ENCODE measurements around the gene AGAP3. TPM values are rescaled to one million over a fixed set of nuclear protein-coding genes. Genes with fewer than 3 reads are reported as not detected.

Gene AGAP3
- total and polyA plus RNA-seq, 2 donors (not counting 1 experiment from before 2014, with no cell fraction given) = 32.9 to 34.2 TPM

DNA sequence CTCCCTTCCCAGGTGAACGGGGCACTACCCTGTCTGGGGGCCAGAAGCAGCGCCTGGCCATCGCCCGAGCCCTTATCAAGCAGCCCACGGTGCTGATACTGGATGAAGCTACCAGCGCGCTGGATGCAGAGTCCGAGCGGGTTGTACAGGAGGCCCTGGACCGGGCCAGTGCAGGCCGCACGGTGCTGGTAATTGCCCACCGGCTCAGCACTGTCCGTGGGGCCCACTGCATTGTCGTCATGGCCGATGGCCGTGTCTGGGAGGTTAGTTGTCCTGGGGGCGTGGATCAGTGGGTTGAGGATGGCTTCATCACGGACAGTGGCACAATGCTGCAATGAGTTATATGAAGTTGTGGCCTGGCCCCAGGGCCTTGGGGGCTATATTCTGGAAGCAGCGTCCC is 42.3 kb upstream of the AGAP3 start:
- DNase-seq (ENCODE audit: low read depth in 2 of 2) = no peak
- Histone ChIP-seq H3K27me3 (ENCODE audit: control insufficient read depth, insufficient read depth, low read length) (no peaks in the 10 kb centered on the region), H3K9ac (ENCODE audit: insufficient read depth, low read length) (no peak overlapping the region), H3K36me3 (ENCODE audit: control insufficient read depth, insufficient read depth, low read length) (peaks cover 3% of the 10 kb centered on the region), H2AFZ (ENCODE audit: low read length) (no peak overlapping the region), H3K4me2 (ENCODE audit: extremely low read depth, insufficient read depth, low read length) (no peak overlapping the region), H3K4me1 (ENCODE audit: control insufficient read depth, extremely low read depth, insufficient read depth, low read length) (peaks cover 14% of the 10 kb centered on the region), H3K27ac (ENCODE audit: insufficient read depth, low read length) (no peak overlapping the region), H3K4me3 (replicated peaks in 1 of 4; ENCODE audit: control extremely low read depth in 1 of 4, insufficient read depth in 1 of 4, low read depth in 3 of 4, low read length in 4 of 4) (no peak overlapping the region), H3K79me2 (ENCODE audit: control insufficient read depth, insufficient read depth, low read length) (no peaks in the 10 kb centered on the region), H4K20me1 (ENCODE audit: control insufficient read depth, extremely low read depth, insufficient read depth, low read length) (no peaks in the 10 kb centered on the region), H3K9me3 (ENCODE audit: control insufficient read depth, insufficient read depth, low read depth, low read length) (no peaks in the 10 kb centered on the region)
- TF ChIP-seq EZH2 (IDR thresholded peaks at IDR 0.05; ENCODE audit: low read length, missing control alignments) = no peak
- TF ChIP-seq, protein P1, sequence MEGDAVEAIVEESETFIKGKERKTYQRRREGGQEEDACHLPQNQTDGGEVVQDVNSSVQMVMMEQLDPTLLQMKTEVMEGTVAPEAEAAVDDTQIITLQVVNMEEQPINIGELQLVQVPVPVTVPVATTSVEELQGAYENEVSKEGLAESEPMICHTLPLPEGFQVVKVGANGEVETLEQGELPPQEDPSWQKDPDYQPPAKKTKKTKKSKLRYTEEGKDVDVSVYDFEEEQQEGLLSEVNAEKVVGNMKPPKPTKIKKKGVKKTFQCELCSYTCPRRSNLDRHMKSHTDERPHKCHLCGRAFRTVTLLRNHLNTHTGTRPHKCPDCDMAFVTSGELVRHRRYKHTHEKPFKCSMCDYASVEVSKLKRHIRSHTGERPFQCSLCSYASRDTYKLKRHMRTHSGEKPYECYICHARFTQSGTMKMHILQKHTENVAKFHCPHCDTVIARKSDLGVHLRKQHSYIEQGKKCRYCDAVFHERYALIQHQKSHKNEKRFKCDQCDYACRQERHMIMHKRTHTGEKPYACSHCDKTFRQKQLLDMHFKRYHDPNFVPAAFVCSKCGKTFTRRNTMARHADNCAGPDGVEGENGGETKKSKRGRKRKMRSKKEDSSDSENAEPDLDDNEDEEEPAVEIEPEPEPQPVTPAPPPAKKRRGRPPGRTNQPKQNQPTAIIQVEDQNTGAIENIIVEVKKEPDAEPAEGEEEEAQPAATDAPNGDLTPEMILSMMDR (conservative IDR thresholded peaks at IDR 0.05 in 1 of 2, IDR thresholded peaks at IDR 0.05 in 1 of 2; ENCODE audit: low read depth in 1 of 2, low read length in 2 of 2) = no peak

DNA sequence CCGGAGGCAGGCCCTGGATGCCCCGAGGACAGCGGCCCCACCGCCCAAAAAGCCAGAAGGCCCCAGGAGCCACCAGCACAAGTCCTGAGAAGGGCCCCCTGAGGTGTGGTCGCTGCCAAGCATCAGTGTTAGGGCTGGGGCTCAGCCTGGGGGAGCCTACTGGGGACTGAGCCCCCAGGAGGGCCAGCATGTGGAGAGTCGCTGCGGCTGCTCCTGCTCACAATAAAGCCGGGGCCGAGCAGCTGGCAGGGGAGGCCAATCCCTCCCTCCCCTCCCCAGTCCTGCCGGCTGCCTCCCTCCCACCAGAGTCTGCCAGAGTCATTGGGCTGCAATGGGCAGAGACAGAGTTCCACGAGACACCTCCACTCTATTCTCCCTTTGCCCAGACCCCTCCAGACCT is 41.0 kb upstream of the AGAP3 start:
- no peak overlapping the region for H2AFZ ChIP-seq (ENCODE audit: low read length)
- no peaks in the 10 kb centered on the region for H3K9me3 ChIP-seq (ENCODE audit: control insufficient read depth, insufficient read depth, low read depth, low read length)
- H3K79me2 ChIP-seq (ENCODE audit: control insufficient read depth, insufficient read depth, low read length) = no peaks in the 10 kb centered on the region
- H3K36me3 ChIP-seq (ENCODE audit: control insufficient read depth, insufficient read depth, low read length) = peaks cover 3% of the 10 kb centered on the region
- no peak overlapping the region for H3K4me3 ChIP-seq (replicated peaks in 1 of 4; ENCODE audit: control extremely low read depth in 1 of 4, insufficient read depth in 1 of 4, low read depth in 3 of 4, low read length in 4 of 4)
- TF ChIP-seq, protein P1 (conservative IDR thresholded peaks at IDR 0.05 in 1 of 2, IDR thresholded peaks at IDR 0.05 in 1 of 2; ENCODE audit: low read depth in 1 of 2, low read length in 2 of 2) = no peak
- TF ChIP-seq EZH2 (IDR thresholded peaks at IDR 0.05; ENCODE audit: low read length, missing control alignments) = no peak
- H3K9ac ChIP-seq (ENCODE audit: insufficient read depth, low read length) = no peak overlapping the region
- no peak for DNase-seq (ENCODE audit: low read depth in 2 of 2)
- H4K20me1 ChIP-seq (ENCODE audit: control insufficient read depth, extremely low read depth, insufficient read depth, low read length) = no peaks in the 10 kb centered on the region
- H3K4me1 ChIP-seq (ENCODE audit: control insufficient read depth, extremely low read depth, insufficient read depth, low read length) = peaks cover 8% of the 10 kb centered on the region
- H3K27me3 ChIP-seq (ENCODE audit: control insufficient read depth, insufficient read depth, low read length) = no peaks in the 10 kb centered on the region
- no peak overlapping the region for H3K27ac ChIP-seq (ENCODE audit: insufficient read depth, low read length)
- H3K4me2 ChIP-seq (ENCODE audit: extremely low read depth, insufficient read depth, low read length) = no peak overlapping the region

DNA sequence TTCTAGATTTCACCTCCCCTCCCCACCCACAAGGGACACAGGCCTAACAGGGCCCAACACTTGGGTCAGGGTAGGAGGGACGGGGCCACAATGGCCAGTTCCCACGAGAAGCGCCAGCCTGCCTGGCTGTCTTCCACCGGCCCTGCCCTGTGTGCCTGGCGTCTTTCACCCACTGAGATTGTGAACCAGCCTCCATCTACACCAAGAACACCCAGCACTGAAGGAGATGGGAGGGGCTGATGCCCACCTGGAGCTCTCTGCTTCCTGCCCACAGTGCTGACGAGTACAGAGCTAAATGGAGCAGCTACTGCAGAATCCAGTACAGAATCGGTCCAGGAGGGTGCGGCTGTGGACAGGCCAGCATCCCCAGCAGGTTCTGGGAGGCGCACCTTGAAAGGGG is 40.3 kb upstream of the AGAP3 start:
- H3K27me3 ChIP-seq (ENCODE audit: control insufficient read depth, insufficient read depth, low read length) = no peaks in the 10 kb centered on the region
- H4K20me1 ChIP-seq (ENCODE audit: control insufficient read depth, extremely low read depth, insufficient read depth, low read length) = no peaks in the 10 kb centered on the region
- no peak for DNase-seq (ENCODE audit: low read depth in 2 of 2)
- no peak for TF ChIP-seq EZH2 (IDR thresholded peaks at IDR 0.05; ENCODE audit: low read length, missing control alignments)
- TF ChIP-seq, protein P1 (conservative IDR thresholded peaks at IDR 0.05 in 1 of 2, IDR thresholded peaks at IDR 0.05 in 1 of 2; ENCODE audit: low read depth in 1 of 2, low read length in 2 of 2) = no peak
- peaks cover 3% of the 10 kb centered on the region for H3K36me3 ChIP-seq (ENCODE audit: control insufficient read depth, insufficient read depth, low read length)
- H2AFZ ChIP-seq (ENCODE audit: low read length) = no peak overlapping the region
- no peaks in the 10 kb centered on the region for H3K79me2 ChIP-seq (ENCODE audit: control insufficient read depth, insufficient read depth, low read length)
- H3K9me3 ChIP-seq (ENCODE audit: control insufficient read depth, insufficient read depth, low read depth, low read length) = no peaks in the 10 kb centered on the region
- H3K9ac ChIP-seq (ENCODE audit: insufficient read depth, low read length) = no peak overlapping the region
- H3K27ac ChIP-seq (ENCODE audit: insufficient read depth, low read length) = no peak overlapping the region
- no peak overlapping the region for H3K4me3 ChIP-seq (replicated peaks in 1 of 4; ENCODE audit: control extremely low read depth in 1 of 4, insufficient read depth in 1 of 4, low read depth in 3 of 4, low read length in 4 of 4)
- H3K4me1 ChIP-seq (ENCODE audit: control insufficient read depth, extremely low read depth, insufficient read depth, low read length) = peaks cover 8% of the 10 kb centered on the region
- H3K4me2 ChIP-seq (ENCODE audit: extremely low read depth, insufficient read depth, low read length) = no peak overlapping the region

Measured in fibroblast of lung (primary cell).